OCI-LY1 (cell line): ENCODE results near the gene MYORG.

Source experiments
- CTCF ChIP-seq: fragments of 200-600 bp; sonication (generic), shearing (Covaris generic); IDR thresholded peaks from 2 replicates; pipeline ENCODE4 v1.5.1; 2017; ENCODE audit warnings: mild to moderate bottlenecking, antibody characterized with exemption, low read length, moderate library complexity, mixed read lengths
- EZH2 ChIP-seq: fragments of 200-600 bp; sonication (generic), shearing (Covaris generic); IDR thresholded peaks from 2 replicates; pipeline ENCODE4 v1.8.0; 2017; ENCODE audit warnings: borderline replicate concordance, mixed run types, mild to moderate bottlenecking, antibody characterized with exemption, low read length, moderate library complexity, mixed read lengths

DNA sequence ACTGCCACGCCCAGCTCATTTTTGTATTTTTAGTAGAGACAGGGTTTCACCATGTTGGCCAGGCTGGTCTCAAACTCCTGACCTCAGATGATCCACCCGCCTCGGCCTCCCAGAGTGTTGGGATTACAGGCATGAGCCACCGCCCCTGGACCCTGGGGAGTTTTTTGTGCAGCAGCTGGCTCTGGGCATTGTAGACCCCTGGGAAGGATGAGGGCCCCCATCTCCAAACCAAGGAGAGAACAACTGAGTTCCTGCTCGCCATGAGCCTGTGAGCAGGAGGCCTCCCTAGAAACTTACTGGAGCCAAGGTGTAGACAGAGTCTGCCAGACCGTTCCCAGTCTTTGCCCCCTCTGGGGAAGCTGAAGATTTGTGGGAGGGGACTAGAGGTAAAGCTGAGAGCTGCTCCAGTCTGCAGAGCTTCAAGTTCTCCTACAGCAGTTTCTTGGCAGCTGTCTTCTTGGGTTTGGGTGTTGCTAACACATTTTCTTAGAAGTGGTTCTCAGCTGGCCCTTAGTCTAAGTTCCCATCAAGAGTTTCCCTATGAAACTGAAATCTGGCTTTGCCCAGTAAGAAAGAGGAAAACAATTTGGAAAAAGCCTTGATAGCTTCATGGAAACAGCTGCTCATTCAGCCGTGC is 34.9 kb downstream of the MYORG start:
- TF ChIP-seq CTCF (no peak), EZH2 (no peak)
